NK-92 (cell line): ENCODE measurements around the gene COG8.
"Not testable (repeated sequence)": the region's sequence is repeated elsewhere in the genome, so short reads cannot be mapped to it uniquely, and the experiment has no call there.

Experiments
- DNase-seq: peaks from one replicate; lab custom pipeline; 2025; ENCODE audit not compliant: unreplicated experiment; lab: John Stamatoyannopoulos, UW

The COG8 gene

GRCh38 chr16:69319826-69320739 lies 19.3 kb downstream of the COG8 start:
- no peak for DNase-seq

- no peak for DNase-seq
Measured at GRCh38 chr16:69319381-69319780, 20.0 kb downstream of the COG8 start.

- DNase-seq: no peak
Measured at GRCh38 chr16:69318911-69319289, 20.5 kb downstream of the COG8 start.

- no peak for DNase-seq
Measured at GRCh38 chr16:69318177-69318910, 21.0 kb downstream of the COG8 start.

- DNase-seq: no peak
Measured at GRCh38 chr16:69316595-69317034, 22.7 kb downstream of the COG8 start.

- DNase-seq: no peak
Measured at GRCh38 chr16:69315486-69316311, 23.7 kb downstream of the COG8 start.

GRCh38 chr16:69314534-69314933 lies 24.8 kb downstream of the COG8 start:
- no peak for DNase-seq

GRCh38 chr16:69313469-69313868 lies 25.9 kb downstream of the COG8 start:
- no peak for DNase-seq

GRCh38 chr16:69311533-69312387 lies 27.6 kb downstream of the COG8 start:
- DNase-seq: no peak

- peak; percentile 86 for DNase-seq
Measured at GRCh38 chr16:69310653-69311532, 28.5 kb downstream of the COG8 start, which contains the start of gene VPS4A. Gene VPS4A, plus strand, starts transcription at chr16:69311350. Its CDS starts 162 bp downstream, at chr16:69311512.

- no peak for DNase-seq
Measured at GRCh38 chr16:69309316-69309715, 30.0 kb downstream of the COG8 start.

GRCh38 chr16:69307856-69308255 lies 31.5 kb downstream of the COG8 start:
- no peak for DNase-seq

GRCh38 chr16:69307091-69307490 lies 32.3 kb downstream of the COG8 start:
- DNase-seq: no peak

- no peak for DNase-seq
Measured at GRCh38 chr16:69306031-69306430, 33.3 kb downstream of the COG8 start.

- DNase-seq: no peak
Measured at GRCh38 chr16:69302301-69302700, 37.1 kb downstream of the COG8 start.

GRCh38 chr16:69301861-69302260 lies 37.5 kb downstream of the COG8 start:
- DNase-seq: no peak

- DNase-seq: no peak
Measured at GRCh38 chr16:69301187-69301586, 38.2 kb downstream of the COG8 start.

- no peak for DNase-seq
Measured at GRCh38 chr16:69298261-69298660, 41.1 kb downstream of the COG8 start.

- DNase-seq: not testable (repeated sequence)
Measured at GRCh38 chr16:69296771-69297170, 42.6 kb downstream of the COG8 start.
